ENCODE measurements around the gene TAF10.

DNA sequence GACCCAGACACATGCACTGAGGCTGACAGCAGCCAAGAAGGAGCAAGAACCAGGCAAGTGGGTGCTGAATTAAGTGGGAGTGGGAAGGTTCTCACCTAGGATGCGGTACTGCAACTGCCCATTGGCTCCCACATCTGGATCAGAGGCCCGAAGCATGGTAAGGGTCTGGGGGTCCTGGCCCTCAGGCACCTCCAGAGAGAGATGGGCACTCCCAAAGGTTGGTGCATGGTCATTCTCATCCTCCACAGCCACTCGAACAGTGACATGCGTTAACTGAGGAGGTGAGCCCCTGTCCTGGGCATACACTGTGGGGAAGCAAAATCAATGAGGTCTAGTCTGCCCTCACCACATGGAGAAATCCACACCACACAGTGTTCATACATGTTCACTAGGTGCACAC, 16.5 kb upstream of the TAF10 start:
- TF ChIP-seq, protein P1, sequence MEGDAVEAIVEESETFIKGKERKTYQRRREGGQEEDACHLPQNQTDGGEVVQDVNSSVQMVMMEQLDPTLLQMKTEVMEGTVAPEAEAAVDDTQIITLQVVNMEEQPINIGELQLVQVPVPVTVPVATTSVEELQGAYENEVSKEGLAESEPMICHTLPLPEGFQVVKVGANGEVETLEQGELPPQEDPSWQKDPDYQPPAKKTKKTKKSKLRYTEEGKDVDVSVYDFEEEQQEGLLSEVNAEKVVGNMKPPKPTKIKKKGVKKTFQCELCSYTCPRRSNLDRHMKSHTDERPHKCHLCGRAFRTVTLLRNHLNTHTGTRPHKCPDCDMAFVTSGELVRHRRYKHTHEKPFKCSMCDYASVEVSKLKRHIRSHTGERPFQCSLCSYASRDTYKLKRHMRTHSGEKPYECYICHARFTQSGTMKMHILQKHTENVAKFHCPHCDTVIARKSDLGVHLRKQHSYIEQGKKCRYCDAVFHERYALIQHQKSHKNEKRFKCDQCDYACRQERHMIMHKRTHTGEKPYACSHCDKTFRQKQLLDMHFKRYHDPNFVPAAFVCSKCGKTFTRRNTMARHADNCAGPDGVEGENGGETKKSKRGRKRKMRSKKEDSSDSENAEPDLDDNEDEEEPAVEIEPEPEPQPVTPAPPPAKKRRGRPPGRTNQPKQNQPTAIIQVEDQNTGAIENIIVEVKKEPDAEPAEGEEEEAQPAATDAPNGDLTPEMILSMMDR (IDR thresholded peaks at IDR 0.05; ENCODE audit: low read length): no peak
- no peak for TF ChIP-seq EZH2 (IDR thresholded peaks at IDR 0.05; ENCODE audit: borderline replicate concordance, low read length)
